Measurements from ENCODE around the gene RGS10. TPM values are rescaled to one million over a fixed set of nuclear protein-coding genes. Genes with fewer than 3 reads are reported as not detected.
A peak's percentile ranks its signal among the peaks of the same experiment; 100 is the strongest.

RGS10 gene
- total RNA-seq, 2 experiments from 2014 or later: 157 to 159 TPM

DNA sequence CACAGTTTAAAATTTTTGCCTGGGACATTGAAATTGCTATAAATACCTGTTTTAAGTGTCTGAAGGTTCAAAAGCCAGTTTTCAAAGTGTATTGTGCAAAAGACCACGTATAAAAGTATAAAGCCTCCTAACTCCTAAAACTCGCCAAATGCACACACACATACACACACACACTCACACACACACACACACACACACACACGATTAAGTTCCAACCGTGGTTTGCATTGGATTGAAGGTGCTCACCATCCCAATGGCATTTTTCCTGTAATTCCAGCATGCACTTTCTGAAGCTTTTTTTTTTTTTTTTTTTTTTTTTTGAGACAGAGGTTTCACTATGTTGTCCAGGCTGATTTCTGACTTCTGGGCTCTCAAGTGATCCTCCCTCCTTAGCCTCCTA lies 2.8 kb upstream of the RGS10 start:
- Mint-ChIP-seq H3K36me3 (no peaks in the 10 kb centered on the region), H3K27me3 (peaks cover 25% of the 10 kb centered on the region), H3K9me3 (no peaks in the 10 kb centered on the region), H3K4me1 (peaks cover 13% of the 10 kb centered on the region), H3K4me3 (no peak overlapping the region), H3K27ac (no peak overlapping the region)
- POLR2A ChIA-PET: interaction anchor here (0.6 to 0.8 kb wide), 3 partner anchors 105 to 199 kb away, joined by 3 to 4 read pairs (median 3); partner anchors contain the start of gene BAG3
- ATAC-seq (ENCODE audit: low read depth) (no peak), DNase-seq (no peak)

DNA sequence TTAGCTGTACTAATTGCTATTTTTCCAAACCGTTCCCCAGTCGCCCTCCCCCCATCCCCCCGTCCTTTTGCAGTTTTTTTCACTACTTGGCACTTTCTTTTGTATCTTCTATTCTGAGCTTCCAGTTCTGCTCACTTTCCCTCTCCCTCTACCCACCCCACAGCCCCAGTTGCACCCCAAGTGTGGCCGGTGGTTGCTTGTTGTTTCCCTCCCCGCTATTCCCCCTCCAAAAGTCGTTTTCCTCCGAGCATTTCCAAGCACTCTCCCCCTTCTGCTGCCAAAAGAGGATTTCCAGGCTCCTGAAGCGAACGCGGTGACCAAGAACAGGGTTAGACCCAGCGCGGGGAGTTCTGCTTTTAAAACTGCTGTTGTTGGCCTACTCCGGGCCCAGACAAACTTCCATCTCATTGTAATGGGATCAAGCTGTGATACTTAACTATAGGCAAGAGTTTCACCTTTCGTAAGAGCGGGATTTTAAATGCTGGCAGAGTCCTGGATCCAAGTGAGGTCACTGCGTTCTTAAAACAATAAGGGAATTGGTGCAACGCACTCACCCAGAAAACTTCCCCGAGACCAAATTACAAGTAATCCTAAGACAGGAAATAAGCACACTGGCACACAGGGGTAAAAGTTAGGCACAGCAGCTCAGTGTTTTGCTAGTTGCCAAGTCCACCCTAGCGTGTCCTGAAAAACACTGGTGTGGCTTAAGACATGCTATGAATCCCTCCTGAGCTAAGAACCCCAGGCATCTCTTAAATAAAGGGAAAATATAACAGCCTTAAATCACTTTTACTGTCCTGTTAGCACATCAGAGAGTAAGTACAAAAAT lies 1.5 kb upstream of the RGS10 start:
- POLR2A ChIA-PET: interaction anchor here (0.7 to 8.2 kb wide), 13 partner anchors 26 to 346 kb away, joined by 3 to 95 read pairs (median 4); partner anchors contain the start of genes BAG3 and INPP5F
- H3K4me3 Mint-ChIP-seq: peak overlapping the region; percentile 87
- no peaks in the 10 kb centered on the region for H3K9me3 Mint-ChIP-seq
- peaks cover 22% of the 10 kb centered on the region for H3K27me3 Mint-ChIP-seq
- peaks cover 1% of the 10 kb centered on the region for H3K36me3 Mint-ChIP-seq
- DNase-seq (no peak), ATAC-seq (ENCODE audit: low read depth) (no peak)
- peak overlapping the region; percentile 91 for H3K27ac Mint-ChIP-seq
- H3K4me1 Mint-ChIP-seq: peaks cover 22% of the 10 kb centered on the region

DNA sequence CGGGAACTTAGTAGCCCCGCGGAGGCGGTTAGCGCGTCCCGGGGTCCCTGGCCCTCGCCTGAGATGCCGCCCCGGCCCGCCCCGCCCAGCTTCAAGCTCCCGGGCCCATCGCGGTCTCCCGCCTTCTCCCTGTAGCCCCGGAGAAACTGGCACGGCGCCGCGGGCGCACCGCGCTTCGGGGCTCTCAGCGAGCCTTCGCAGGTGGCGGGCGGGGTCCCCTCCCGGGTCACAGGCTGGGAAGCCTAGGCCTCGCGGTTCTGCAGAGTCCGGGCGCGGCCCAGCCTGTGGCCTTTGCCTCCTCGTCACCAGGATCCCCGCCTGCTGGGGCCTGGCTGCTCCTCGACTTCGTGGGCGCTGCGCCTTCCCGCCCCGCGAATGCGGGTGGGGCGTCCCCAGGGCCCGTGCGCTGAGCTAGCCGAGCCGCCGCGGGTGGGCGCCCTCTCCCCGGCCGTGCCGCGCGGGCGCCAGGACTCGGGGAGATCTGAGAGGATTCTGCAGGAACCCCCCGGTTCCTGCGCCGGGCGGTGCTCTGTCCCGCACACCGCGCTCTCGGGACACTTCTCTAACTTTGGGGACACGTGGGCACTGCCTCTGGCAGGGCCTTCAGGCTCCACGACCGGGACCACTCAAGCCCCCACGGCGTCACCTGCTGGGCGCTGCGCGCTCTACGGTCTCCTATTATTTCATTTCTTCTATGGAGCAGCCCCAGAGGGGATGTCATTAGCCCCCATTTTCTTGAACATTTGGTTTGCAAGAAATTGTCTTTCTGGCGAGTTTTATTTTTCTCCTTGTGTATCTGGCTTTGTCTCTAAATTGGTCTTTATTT lies 682 bp upstream of the RGS10 start:
- ATAC-seq (ENCODE audit: low read depth): peak; percentile 25
- H3K4me3 Mint-ChIP-seq: peak overlapping the region; percentile 87
- H3K27ac Mint-ChIP-seq: peak overlapping the region; percentile 91
- peaks cover 29% of the 10 kb centered on the region for H3K4me1 Mint-ChIP-seq
- H3K27me3 Mint-ChIP-seq: peaks cover 14% of the 10 kb centered on the region
- POLR2A ChIA-PET: interaction anchor here (0.6 to 8.2 kb wide), 29 partner anchors 9 to 439 kb away, joined by 3 to 95 read pairs (median 4); partner anchors contain the start of genes BAG3, DENND10, GRK5 and INPP5F
- no peaks in the 10 kb centered on the region for H3K9me3 Mint-ChIP-seq
- DNase-seq: peak; percentile 81
- peaks cover 3% of the 10 kb centered on the region for H3K36me3 Mint-ChIP-seq

DNA sequence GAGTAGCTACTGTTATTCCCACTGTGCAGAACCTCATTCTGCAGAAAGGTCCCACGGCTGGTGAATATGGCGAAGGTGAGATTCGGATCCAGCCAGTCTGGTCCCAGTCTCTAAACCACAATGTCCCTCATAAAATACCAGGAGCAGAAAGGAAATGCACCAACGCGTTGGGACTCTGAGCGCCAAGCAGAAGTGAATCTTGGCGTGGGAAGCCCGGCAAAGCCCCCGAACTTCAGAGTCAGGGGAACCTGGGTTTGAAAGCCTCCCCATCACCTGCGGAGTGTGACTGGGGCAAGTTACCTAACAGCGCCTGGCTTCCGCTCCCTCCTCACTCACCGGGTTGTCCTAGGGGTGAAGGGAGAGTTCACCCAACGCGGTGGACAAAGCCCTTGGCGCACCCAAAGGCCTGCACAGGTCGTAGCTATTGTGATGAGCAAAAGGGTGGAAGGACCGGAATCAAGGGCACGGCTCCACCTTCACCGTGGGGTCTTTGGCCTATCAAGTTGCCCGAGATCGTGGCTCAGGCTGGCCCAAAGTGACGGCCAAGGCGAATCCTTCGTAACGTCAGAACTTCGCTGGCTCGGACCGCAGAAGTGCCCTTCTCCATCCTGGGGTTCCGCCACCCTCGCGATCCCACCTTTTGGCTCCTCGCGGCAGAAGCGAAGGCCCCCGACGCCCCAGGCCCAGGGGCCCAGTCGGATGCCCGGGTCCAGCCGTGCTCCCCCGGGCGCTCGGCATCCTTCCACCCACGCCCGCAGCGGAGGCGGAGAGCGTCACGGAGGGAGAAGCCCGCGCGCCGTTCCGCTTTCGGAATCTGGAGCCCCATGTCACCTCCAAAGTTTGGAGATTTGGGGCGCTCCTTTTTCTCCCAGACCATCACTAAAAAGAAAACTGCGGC lies 811 bp downstream of the RGS10 start:
- DNase-seq (peak; percentile 78), ATAC-seq (ENCODE audit: low read depth) (peak; percentile 11)
- no peaks in the 10 kb centered on the region for H3K9me3 Mint-ChIP-seq
- peaks cover 5% of the 10 kb centered on the region for H3K36me3 Mint-ChIP-seq
- POLR2A ChIA-PET: interaction anchor here (0.6 to 8.2 kb wide), 30 partner anchors 8 to 497 kb away, joined by 3 to 95 read pairs (median 4); partner anchors contain the start of genes BAG3, DENND10, GRK5 and INPP5F
- H3K27me3 Mint-ChIP-seq: peaks cover 8% of the 10 kb centered on the region
- H3K27ac Mint-ChIP-seq: peak overlapping the region; percentile 98
- peaks cover 43% of the 10 kb centered on the region for H3K4me1 Mint-ChIP-seq
- H3K4me3 Mint-ChIP-seq: peak overlapping the region; percentile 89

GRCh38 chr10:119541046-119541445 lies 1.5 kb downstream of the RGS10 start:
- peak overlapping the region; percentile 89 for H3K4me3 Mint-ChIP-seq
- POLR2A ChIA-PET: interaction anchor here (0.6 to 8.2 kb wide), 7 partner anchors 11 to 497 kb away, joined by 3 to 95 read pairs (median 9); partner anchors contain the start of gene GRK5
- peaks cover 49% of the 10 kb centered on the region for H3K4me1 Mint-ChIP-seq
- H3K9me3 Mint-ChIP-seq: no peaks in the 10 kb centered on the region
- H3K27ac Mint-ChIP-seq: peak overlapping the region; percentile 98
- H3K36me3 Mint-ChIP-seq: peaks cover 5% of the 10 kb centered on the region
- no peak for ATAC-seq (ENCODE audit: low read depth)
- no peak for DNase-seq
- peaks cover 4% of the 10 kb centered on the region for H3K27me3 Mint-ChIP-seq

GRCh38 chr10:119540038-119540437 lies 2.5 kb downstream of the RGS10 start:
- no peaks in the 10 kb centered on the region for H3K27me3 Mint-ChIP-seq
- H3K27ac Mint-ChIP-seq: peak overlapping the region; percentile 98
- H3K36me3 Mint-ChIP-seq: peaks cover 6% of the 10 kb centered on the region
- DNase-seq: no peak
- no peaks in the 10 kb centered on the region for H3K9me3 Mint-ChIP-seq
- peaks cover 55% of the 10 kb centered on the region for H3K4me1 Mint-ChIP-seq
- ATAC-seq (ENCODE audit: low read depth): no peak
- H3K4me3 Mint-ChIP-seq: peak overlapping the region; percentile 89
- POLR2A ChIA-PET: interaction anchor here (0.7 to 8.2 kb wide), 5 partner anchors 10 to 408 kb away, joined by 3 to 95 read pairs (median 3); no protein-coding TSS in a partner anchor

- Mint-ChIP-seq H3K27ac (peak overlapping the region; percentile 98), H3K9me3 (no peaks in the 10 kb centered on the region), H3K36me3 (peaks cover 7% of the 10 kb centered on the region), H3K27me3 (no peaks in the 10 kb centered on the region), H3K4me3 (peak overlapping the region; percentile 89), H3K4me1 (peaks cover 56% of the 10 kb centered on the region)
- ATAC-seq (ENCODE audit: low read depth) (no peak), DNase-seq (no peak)
- POLR2A ChIA-PET: interaction anchor here (0.5 to 8.2 kb wide), 6 partner anchors 9 to 94 kb away, joined by 3 to 95 read pairs (median 4); no protein-coding TSS in a partner anchor
These were observed 3.1 kb downstream of the RGS10 start for GRCh38 chr10:119539359-119539825.

DNA sequence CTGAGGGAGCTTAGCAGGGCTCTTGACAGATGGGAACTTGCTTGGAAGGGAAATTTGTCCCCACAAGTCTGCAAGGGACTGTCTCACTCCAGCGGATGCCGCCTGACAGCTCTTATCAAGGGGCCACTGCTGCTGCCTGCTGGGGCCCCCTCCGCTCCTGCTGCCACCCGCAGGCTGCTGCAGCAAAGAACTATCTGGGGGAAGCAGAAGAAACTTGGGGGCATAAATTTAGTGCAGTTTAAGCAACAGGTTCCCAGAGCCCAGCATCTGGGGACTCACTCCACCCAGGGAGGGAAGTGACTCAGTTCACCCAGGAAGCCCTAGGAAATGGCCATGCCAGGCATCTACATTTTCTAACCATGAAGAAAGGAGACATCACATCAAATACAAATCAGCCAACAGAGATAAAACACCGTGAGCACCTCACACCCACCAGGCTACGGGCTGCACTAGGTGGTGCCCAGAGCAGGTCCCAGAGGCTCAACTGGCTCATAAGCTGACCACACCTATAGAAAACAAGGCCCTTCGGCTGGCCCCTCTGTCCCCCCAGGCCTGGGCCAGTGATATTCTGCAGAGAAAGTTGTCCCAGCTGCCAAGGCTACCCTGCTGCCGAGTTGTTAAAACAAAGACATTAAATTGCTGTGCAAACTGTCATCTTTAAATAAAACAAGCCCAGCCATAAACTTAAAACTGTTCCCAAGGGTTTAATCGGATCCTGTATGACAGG lies 3.7 kb downstream of the RGS10 start:
- peaks cover 7% of the 10 kb centered on the region for H3K36me3 Mint-ChIP-seq
- no peaks in the 10 kb centered on the region for H3K9me3 Mint-ChIP-seq
- H3K27ac Mint-ChIP-seq: peak overlapping the region; percentile 98
- peaks cover 53% of the 10 kb centered on the region for H3K4me1 Mint-ChIP-seq
- H3K4me3 Mint-ChIP-seq: peak overlapping the region; percentile 89
- DNase-seq (peak; percentile 67), ATAC-seq (ENCODE audit: low read depth) (peak; percentile 19)
- H3K27me3 Mint-ChIP-seq: no peaks in the 10 kb centered on the region
- POLR2A ChIA-PET: interaction anchor here (0.5 to 8.2 kb wide), 10 partner anchors 8 to 435 kb away, joined by 3 to 95 read pairs (median 4); partner anchors contain the start of genes DENND10 and GRK5

GRCh38 chr10:119537953-119538630 lies 4.4 kb downstream of the RGS10 start:
- POLR2A ChIA-PET: interaction anchor here (0.7 to 8.2 kb wide), 10 partner anchors 12 to 435 kb away, joined by 3 to 95 read pairs (median 4); partner anchors contain the start of genes DENND10 and GRK5
- peaks cover 53% of the 10 kb centered on the region for H3K4me1 Mint-ChIP-seq
- peak overlapping the region; percentile 89 for H3K4me3 Mint-ChIP-seq
- H3K27me3 Mint-ChIP-seq: no peaks in the 10 kb centered on the region
- H3K9me3 Mint-ChIP-seq: no peaks in the 10 kb centered on the region
- ATAC-seq (ENCODE audit: low read depth) (no peak), DNase-seq (no peak)
- H3K27ac Mint-ChIP-seq: peak overlapping the region; percentile 98
- H3K36me3 Mint-ChIP-seq: peaks cover 11% of the 10 kb centered on the region

GRCh38 chr10:119536508-119537025 lies 6.0 kb downstream of the RGS10 start:
- POLR2A ChIA-PET: interaction anchor here (1.2 to 8.2 kb wide), 3 partner anchors 19 to 115 kb away, joined by 4 to 95 read pairs (median 5); partner anchors contain the start of gene BAG3
- Mint-ChIP-seq H3K27ac (peak overlapping the region; percentile 98), H3K27me3 (no peaks in the 10 kb centered on the region), H3K9me3 (no peaks in the 10 kb centered on the region), H3K4me3 (peak overlapping the region; percentile 89), H3K4me1 (peaks cover 61% of the 10 kb centered on the region), H3K36me3 (peaks cover 19% of the 10 kb centered on the region)
- no peak for DNase-seq
- ATAC-seq (ENCODE audit: low read depth): no peak

Measured in activated naive CD8-positive, alpha-beta T cell treated with anti-CD3 and anti-CD28 coated beads, Interleukin-2, amount 10 ng/mL, durations not matched to agents 7 days and 5 days (primary cell).